T47D (cell line): ENCODE data around the gene OR13J1.
"Not testable (repeated sequence)": the region's sequence is repeated elsewhere in the genome, so short reads cannot be mapped to it uniquely, and the experiment has no call there.

Experiments used
- DNase-seq, 2 experiments: peaks; one replicate each; pipeline versions ENCODE4 v3.0.0 to v3.0.0-alpha.2; 2011 to 2012; ENCODE audit warnings: low read depth in 1 of 2, low spot score in 1 of 2
- JUND ChIP-seq: IDR thresholded peaks from 2 replicates; pipeline ENCODE4 v1.6.1; 2012; ENCODE audit warnings: low read depth
- in situ Hi-C: cut with HindIII; loops from 2 replicates; pipeline ENCODE4 v1.10.0; 2016; ENCODE audit warnings: low sequenced_read_pairs, low pct_unique_long_range_greater_than_20kb

OR13J1 gene

DNA sequence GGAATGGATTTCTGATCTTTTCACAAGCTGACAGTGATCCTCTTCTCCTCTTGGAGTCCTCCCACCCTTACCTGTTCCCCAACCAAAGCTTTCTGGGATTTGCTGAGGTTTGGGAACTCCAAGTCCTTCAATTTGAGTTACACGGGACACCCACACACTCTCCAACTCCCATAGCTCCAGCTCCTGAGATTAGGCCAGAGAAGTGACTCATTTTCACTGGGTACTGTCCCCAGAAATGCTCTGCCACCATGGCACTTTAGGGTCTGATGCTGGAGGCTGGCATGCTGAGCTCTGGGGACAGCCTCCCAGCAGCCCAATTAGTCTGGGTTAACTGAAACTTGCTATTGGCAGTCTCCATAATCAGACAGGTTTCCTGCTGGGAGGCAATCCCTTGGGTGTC, 21.9 kb upstream of the OR13J1 start:
- no peak for TF ChIP-seq JUND
- DNase-seq, result no peak
- in situ Hi-C loops, result no loop called here

DNA sequence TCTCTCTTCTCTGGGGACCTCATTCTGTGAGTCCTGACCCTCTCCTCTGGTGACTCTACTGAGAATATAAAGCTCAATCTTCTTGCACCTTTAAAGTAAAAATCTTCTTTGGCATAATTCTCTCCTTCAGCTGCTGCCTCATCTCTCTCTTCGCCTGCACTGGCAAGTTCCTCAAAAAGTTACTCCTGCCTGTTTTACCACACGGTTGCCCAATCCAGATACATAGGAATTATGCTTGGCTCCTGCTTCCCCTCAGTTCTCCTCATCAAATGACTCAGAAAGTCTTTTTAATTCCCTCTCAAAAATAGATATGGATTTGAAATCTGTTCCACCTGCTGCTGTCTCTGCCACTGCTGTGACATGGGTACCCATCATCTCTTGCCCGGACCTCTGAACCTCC, 21.4 kb upstream of the OR13J1 start:
- no peak for DNase-seq
- no peak for TF ChIP-seq JUND
- in situ Hi-C loops, result no loop called here

DNA sequence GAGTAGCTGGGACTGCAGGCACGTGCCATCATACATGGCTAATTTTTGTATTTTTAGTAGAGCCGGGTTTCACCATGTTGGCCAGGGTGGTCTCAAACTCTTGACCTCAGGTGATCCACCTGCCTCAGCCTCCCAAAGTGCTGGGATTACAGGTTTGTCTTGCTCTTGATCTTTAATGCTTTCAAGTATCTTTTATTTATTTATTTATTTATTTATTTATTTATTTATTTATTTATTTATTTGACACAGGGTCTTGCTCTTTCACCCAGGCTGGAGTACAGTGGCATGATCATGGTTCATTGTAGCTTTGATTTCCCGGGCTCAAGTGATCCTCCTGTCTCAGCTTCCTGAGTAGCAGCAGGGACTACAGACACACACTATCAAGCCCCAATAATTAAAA, 14.7 kb upstream of the OR13J1 start:
- in situ Hi-C loops, DNase-seq: not testable (repeated sequence)

DNA sequence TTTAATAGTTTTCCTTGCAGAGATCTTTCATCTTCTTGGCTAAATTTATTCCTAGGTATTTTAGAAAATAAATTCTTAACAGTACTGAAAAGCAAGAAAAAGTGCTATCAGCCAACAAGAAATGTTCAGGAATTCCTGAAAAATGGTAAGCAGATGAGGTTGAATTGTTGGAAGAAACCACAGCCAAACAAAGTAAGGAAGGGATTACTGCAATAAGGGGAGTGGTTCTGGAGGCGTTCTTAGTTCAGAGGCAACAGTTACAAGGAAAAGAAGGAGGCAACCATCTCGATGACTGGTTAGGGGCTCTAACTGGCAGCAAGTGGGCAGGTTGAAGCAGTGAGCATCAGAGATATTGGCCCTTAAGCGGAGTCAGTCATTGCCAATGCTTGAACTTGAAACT, 12.8 kb upstream of the OR13J1 start:
- DNase-seq, result no peak
- in situ Hi-C loops, result no loop called here
- TF ChIP-seq JUND, result no peak

DNA sequence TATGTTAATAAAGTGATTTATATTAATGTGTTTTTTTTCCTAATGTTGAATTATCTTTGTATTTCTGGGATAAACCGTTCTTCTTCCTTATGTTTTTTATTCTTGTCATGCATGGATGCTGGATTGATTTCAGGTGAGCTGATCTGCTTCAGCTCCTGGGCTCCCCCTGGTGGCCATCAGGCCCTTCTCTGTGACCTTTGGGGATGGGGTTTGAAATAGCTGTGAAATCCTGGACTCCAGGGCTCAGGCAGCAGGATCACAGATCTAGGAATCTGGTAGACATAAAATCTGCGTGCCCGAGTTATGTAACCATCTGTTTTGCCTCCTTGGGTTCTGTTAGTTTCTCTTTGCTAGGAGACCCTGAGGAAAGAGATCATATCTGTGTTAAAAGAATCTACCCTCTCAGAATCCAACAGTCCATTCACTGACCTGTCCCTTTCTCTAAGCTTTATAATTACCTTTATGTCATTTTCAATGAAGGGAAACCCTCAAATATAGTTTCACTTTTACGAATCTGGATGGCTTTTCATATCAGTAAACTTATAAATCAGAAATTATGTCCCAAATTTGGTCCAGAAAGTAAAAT, 12.2 kb upstream of the OR13J1 start:
- peak; percentile 23 to 71 for DNase-seq
- in situ Hi-C loops, result no loop called here
- TF ChIP-seq JUND, result no peak

DNA sequence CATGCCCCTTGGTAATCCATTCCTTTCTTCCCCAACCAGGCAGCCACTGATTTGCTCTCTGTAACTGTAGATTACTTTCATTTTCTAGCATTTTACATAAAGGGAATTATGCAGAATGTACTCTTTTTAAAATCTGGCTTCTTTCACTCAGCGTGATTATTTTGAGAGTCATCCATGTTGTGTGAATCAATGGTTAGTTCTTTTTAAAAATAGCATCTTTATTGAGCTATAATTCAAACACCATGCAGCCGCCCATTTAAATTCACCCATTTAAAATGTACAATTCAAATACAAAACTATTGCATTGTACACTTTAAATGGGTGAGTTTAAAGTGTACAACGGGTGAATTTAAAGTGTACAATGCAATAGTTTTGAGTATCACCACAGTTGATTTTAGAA, 2.3 kb upstream of the OR13J1 start:
- TF ChIP-seq JUND, result no peak
- no peak for DNase-seq

DNA sequence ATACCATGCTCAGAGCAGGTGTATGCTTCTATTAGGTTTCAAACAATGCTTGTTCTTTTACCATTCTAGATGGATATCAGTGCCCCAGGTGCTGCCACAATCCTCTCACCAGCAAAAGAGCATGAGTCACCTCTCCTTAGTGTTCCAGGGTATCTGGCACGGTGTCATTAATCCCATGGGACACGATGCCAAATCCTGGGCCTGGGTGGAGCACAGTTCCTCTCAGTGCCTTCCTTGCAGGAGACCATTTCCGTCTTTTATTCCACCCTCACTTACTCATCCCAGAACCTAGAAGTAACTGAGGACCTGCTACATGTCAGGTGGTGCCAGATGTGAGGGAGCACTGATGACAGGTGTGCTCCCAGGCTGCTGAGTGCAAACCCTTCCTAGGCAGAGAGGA, 1.3 kb upstream of the OR13J1 start:
- in situ Hi-C loops, result no loop called here
- DNase-seq, result peak in 1 of 2 experiments; percentile 30

More for the DNA sequence above, 2.3 kb upstream of the OR13J1 start:
- in situ Hi-C loops, result no loop called here

DNA sequence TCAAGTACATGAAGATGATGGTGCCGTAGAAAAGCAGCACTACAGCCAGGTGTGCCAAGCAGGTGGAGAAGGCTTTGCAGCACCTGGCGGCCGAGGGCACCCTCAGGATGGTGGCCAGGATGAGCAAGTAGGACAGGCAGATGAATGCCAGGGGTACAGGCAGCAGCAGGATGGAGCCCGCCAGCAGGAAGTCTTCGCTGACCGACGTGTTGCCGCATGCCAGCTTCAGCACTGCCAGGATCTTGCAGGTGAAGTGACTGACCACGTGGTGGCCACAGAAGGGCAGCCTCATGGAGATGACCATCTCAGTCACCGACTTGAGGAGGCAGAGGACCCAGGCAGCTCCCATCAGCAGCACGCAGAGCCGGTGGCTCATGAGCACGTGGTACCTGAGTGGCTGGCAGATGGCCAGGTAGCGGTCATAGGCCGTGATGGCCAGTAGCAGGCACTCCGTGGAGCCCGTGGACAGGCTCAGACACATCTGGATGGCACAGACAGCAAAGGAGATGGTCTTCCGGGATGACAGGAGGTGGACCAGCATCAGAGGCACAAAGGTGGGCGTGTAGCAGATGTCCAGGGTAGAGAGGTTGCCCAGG, 482 bp downstream of the OR13J1 start:
- DNase-seq, result no peak
- TF ChIP-seq JUND, result no peak
- in situ Hi-C loops, result no loop called here

More for the DNA sequence above, 1.3 kb upstream of the OR13J1 start:
- TF ChIP-seq JUND, result no peak

DNA sequence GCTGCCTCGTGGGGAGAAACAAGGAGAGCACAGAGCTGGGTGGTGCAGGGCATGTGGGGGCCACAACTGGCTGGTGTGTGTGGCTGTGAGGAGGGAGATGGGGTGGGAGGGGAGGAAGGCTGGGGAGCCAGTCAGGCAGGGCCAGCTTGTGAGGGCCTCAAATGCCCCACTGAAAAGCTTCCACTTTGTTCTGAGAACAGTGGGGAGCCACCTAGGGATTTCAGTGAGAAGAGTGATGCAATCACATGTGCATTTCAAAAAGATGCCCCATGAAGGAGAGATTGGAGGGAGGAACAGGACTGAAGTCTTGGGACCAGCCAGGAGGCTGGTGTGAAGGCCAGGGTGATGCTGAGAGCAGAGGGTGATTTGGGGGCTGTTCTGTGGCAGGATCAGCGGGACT, 1.3 kb downstream of the OR13J1 start:
- no peak for DNase-seq
- TF ChIP-seq JUND, result no peak
- in situ Hi-C loops, result no loop called here

DNA sequence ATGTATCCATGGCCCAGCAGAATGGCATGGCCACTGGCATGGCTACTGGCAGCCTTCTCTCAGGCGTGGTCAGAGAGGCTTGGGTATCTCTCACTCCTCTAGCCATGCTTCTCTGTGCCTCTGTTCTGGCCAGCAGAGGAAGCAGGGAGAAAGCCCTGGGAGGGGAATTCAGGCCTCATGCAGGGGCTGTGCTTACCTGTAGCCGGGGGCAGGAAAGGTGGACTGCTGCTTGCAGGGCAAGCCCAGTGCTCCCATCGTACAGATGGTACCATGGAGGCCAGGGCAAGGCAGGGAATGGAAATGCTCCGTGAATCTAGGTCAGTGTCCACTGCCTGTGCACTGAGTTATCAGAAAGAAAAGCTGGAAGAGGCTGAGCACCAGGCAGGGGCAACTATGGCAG, 2.7 kb downstream of the OR13J1 start:
- no peak for TF ChIP-seq JUND
- no peak for DNase-seq
- in situ Hi-C loops, result no loop called here

DNA sequence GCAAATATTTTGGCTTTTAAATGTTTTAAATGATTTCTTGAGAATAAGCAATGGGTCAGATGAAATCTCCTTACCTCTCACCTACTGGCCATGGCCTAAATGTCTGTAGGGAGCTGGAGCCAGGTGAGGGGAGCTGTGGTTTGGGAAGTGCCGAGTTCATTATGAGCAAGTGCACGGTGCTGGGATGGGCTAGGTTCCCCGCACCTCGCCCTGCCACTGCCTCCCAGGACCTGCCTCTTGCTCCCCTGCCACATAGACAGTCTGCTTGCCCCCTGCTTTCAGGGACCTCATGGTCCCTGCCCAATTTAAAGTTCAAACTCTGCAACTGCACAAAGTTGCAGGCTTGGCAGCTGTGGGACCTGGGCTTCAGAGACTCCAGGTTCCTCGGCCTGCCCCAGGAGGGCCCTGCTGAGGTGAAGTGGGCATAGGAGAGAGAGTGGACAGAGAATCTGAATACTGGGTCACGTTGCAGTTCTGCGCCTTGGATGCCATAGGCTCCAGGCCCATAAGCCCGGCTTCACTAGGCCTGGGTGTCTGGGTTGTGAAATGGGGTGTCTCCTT, 5.4 kb downstream of the OR13J1 start:
- in situ Hi-C loops, result no loop called here
- no peak for TF ChIP-seq JUND
- no peak for DNase-seq

DNA sequence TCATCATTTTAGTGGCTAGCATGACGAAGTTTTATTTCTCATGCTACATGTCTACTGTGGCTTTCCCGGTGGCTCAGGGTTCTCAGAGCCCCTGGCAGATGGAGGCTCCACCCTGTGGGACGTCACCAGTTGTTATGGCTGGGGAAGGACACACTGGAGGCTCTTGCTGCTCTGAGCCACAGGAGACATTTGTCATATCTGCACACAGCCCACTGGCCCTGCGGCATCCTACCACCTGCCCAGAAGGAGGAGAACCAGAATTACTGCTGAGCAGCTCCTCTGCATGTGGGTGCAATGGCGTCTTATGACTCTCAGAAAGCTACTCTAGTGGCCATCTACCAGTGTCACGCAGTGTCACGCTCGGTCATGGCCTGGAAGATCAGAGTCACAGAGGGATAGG, 6.6 kb downstream of the OR13J1 start:
- no peak for TF ChIP-seq JUND
- no peak for DNase-seq
- in situ Hi-C loops, result no loop called here

DNA sequence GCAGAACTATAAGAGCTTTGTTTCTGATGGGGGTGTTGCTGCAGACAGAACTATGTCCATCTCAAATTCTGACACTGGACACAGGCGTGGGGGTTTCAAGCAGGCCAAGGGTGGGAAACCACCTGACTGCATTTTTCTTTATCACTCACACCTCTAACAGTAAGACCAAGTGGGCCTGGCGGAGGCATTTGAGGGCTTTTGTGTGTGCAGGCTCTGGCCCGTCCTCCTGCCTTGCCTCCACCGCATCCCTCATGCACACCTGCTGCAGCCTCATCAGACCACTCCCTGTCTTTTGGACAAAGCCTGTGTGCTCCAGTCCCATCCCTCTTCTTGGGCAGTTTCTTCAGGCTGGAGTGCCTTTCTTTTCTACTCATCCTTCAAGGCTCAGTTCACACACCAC, 7.9 kb downstream of the OR13J1 start:
- in situ Hi-C loops, result no loop called here
- no peak for TF ChIP-seq JUND
- DNase-seq, result no peak
